HG03354 (cell line): ENCODE measurements around the gene FANCI.
"Not testable (repeated sequence)": the region's sequence is repeated elsewhere in the genome, so short reads cannot be mapped to it uniquely, and the experiment has no call there.

Experiments used
- ATAC-seq: cut with Tn5 transposase; IDR thresholded peaks from one replicate; pipeline ENCODE4 v1.9.1; 2021; ENCODE audit warnings: mild to moderate bottlenecking; ENCODE audit not compliant: unreplicated experiment, poor library complexity, severe bottlenecking

Gene FANCI

GRCh38 chr15:89218531-89218930 lies 25.2 kb upstream of the FANCI start:
- ATAC-seq = no peak

GRCh38 chr15:89221543-89221942 lies 22.2 kb upstream of the FANCI start, which contains the start of gene RLBP1:
RLBP1 (minus strand) TSS chr15:89221579; CDS start chr15:89218975, 2,604 bp downstream.
- ATAC-seq = no peak

- no peak for ATAC-seq
These were observed 18.2 kb upstream of the FANCI start for GRCh38 chr15:89225588-89225987.

GRCh38 chr15:89226359-89227221 lies 17.2 kb upstream of the FANCI start:
- no peak for ATAC-seq

GRCh38 chr15:89227425-89227824 lies 16.4 kb upstream of the FANCI start:
- no peak for ATAC-seq

- ATAC-seq = no peak
These were observed 13.5 kb upstream of the FANCI start for GRCh38 chr15:89230277-89230676.

GRCh38 chr15:89231832-89232231 lies 11.9 kb upstream of the FANCI start:
- no peak for ATAC-seq

GRCh38 chr15:89239883-89240810 lies 3.6 kb upstream of the FANCI start:
- ATAC-seq = not testable (repeated sequence)

GRCh38 chr15:89243046-89243690 lies 611 bp upstream of the FANCI start:
- no peak for ATAC-seq

- ATAC-seq = peak; percentile 26
These were observed 760 bp downstream of the FANCI start for GRCh38 chr15:89244574-89244903.

- no peak for ATAC-seq
These were observed 3.7 kb downstream of the FANCI start for GRCh38 chr15:89247446-89247845.

- ATAC-seq = no peak
These were observed 4.8 kb downstream of the FANCI start for GRCh38 chr15:89248584-89248983.

- not testable (repeated sequence) for ATAC-seq
These were observed 6.4 kb downstream of the FANCI start for GRCh38 chr15:89250142-89250541.

GRCh38 chr15:89277281-89277680 lies 33.5 kb downstream of the FANCI start:
- not testable (repeated sequence) for ATAC-seq

- ATAC-seq = no peak
These were observed 34.5 kb downstream of the FANCI start for GRCh38 chr15:89278307-89278706.

- no peak for ATAC-seq
These were observed 38.9 kb downstream of the FANCI start for GRCh38 chr15:89282631-89283030.

- no peak for ATAC-seq
These were observed 39.4 kb downstream of the FANCI start for GRCh38 chr15:89283201-89283600.

- no peak for ATAC-seq
These were observed 48.2 kb downstream of the FANCI start for GRCh38 chr15:89291934-89292438.

GRCh38 chr15:89293012-89293411 lies 49.2 kb downstream of the FANCI start:
- ATAC-seq = no peak

- no peak for ATAC-seq
These were observed 56.1 kb downstream of the FANCI start for GRCh38 chr15:89299896-89300295.
